ENCODE data around the gene ZBTB20.

The ZBTB20 gene

DNA sequence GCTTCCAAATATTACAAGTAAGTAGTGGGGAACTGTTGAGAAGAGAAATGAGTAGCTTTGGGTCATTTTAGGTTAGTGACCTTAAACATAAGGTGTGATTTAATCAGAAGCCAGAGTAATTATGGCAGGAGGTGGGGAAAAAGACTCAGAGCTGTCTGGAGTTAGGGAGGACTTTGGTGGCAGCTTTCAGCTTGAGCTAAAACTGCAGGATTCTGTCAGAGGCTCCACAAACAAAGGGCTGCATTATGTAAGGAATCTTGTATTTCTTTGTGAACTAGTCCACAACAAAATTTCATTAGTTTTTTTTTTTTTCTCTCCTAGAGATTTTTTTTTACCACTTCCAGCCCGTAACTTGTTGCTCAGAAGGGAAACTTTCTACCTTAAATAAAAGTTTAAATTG, 507.9 kb downstream of the ZBTB20 start:
- DNase-seq (ENCODE audit: low read depth, low spot score): no peak

DNA sequence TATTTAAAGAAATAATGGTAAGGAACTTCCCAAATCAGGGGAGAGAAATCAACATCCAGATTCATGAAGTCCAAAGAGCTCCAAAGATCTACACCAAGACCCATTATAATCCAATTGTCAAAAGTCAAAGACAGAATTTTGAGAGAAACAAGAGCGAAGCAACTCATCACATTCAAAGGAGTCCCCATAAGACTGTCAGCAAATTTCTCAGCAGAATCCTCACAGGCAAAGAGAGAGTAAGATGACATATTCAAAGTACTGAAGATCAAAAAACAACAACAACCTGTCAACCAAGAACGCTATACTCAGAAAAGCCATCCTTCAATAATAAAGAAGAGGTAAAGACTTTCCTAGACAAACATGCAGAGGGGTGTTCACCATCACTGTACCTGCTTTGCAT, 511.2 kb downstream of the ZBTB20 start:
- DNase-seq (ENCODE audit: low read depth, low spot score): no peak

- no peak for DNase-seq (ENCODE audit: low read depth, low spot score)
Observed at GRCh38 chr3:114634635-114635034, 512.5 kb downstream of the ZBTB20 start.

GRCh38 chr3:114632757-114633424, 514.2 kb downstream of the ZBTB20 start:
- no peak for DNase-seq (ENCODE audit: low read depth, low spot score)

- no peak for DNase-seq (ENCODE audit: low read depth, low spot score)
Observed at GRCh38 chr3:114627770-114628169, 519.3 kb downstream of the ZBTB20 start.

- DNase-seq (ENCODE audit: low read depth, low spot score): no peak
Observed at GRCh38 chr3:114626751-114627150, 520.3 kb downstream of the ZBTB20 start.

DNA sequence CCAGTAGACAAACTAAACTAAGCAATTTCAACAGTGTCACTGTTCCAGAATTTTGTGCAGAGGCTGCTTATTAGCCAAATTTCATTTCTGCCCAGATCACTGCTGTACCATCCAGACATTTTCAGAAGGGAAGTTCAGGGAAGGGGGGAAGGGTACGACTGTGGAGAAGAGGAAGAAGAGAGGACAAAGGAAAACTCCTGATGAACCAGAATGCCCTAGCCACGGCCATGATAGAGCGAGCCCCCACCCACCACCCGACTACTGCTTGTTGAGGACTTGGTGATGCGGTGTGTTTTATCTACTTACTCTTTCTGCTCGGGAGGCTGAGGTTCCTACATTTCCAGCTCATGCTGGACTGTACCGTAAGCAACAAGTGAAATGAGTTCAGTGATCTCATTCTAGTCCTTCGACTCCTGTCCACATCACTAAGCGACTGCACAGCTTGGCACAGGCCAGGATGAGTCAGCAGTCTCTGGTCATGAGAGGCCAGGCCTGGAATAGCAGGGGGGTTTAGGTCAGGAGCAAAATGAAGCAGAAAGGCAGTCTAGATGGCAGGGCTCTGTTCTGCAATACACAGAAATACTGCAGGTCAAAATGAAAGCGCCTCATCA, 522.4 kb downstream of the ZBTB20 start:
- DNase-seq (ENCODE audit: low read depth, low spot score): peak; percentile 93

DNA sequence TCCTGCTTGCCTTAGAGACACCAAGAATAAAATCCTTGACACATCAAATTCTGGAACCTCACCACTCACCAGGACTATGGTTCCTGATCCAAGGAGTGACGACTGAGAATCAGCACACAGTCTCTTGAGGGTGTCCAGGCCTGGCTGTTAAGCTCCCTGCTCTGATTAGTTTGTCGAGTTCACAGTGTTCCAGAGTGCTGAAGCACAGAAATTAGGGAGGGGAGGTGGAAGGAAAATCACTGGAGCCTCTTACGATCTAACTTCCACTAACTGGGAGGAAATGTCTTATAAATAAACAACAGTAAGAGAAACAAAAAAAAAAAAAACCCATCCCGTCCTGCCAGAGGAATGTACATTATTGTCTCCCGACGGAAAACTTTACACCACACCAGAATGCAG, 523.0 kb downstream of the ZBTB20 start:
- DNase-seq (ENCODE audit: low read depth, low spot score): peak; percentile 35

DNA sequence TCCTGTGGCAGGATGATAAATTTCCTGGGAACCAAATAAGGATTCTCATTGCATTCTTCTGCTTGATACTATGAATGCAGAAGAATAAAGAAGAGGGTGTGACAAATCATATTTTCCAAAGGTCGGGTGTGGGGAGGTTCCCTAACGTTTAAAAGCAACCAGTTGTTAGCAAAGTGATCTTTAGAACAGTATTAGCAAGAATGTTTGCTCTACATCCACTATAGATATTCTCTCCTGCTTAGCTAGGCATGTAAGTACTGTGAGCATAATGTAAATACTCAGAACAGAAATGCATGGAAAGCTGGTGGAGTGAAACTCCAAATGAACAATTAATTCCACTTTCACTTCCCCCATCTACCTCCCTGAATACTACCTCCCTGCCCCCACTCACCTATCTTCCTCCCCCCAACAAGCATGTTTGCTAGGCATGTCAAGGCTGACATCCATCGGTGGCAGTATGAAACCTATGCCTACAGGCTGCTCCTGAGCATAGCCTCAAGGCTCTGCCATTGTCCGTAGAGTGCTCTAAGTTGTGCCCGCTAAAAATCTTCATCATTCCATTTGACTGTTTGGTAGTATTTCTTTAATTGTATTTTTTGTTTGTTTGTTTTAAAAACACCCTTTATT, 523.6 kb downstream of the ZBTB20 start:
- no peak for DNase-seq (ENCODE audit: low read depth, low spot score)

GRCh38 chr3:114622001-114622400, 525.1 kb downstream of the ZBTB20 start:
- no peak for DNase-seq (ENCODE audit: low read depth, low spot score)

DNA sequence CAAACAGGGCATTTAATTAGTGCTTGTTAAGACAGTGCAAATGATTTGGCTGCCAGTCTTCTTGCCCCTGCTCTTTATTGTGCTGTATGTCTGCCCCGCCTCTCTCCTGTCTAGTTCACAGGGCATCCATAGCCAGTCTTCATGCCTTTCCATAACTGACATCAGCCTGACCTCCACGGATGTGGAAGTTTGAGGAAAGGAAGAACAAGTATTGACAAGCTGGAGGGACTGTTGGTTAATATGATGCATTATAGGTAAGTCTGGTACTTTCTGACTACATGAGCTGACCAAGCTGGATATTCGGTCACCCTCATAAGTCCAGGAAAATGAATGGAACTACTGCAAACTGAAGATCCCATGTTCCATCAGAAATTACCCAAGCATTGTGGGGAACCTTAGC, 527.3 kb downstream of the ZBTB20 start:
- no peak for DNase-seq (ENCODE audit: low read depth, low spot score)

DNA sequence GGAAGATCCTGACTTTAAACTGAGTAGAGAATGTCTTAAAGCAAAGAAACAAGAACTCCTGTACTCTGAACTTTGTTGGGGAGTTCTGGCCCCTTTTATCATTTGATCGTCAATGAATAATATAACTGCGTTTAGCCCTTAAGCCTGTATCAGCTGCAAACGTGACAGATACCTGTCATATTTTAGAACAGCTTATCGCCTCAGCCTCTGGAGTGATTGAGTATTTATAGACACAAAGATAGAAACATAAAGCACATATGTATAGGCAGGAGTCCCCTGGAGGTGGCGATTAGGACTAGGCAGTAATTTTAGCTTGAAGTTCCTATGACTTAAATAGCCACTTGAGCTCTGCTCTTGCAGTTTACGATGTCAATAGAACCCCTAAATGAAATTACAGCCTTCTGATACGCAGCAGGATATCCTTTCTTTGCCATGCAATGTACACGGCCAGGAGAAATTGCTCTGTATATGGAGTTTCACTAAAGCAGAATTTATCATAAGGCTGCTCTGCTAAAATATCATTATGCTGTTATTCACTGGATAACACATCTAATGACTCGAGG, 531.5 kb downstream of the ZBTB20 start:
- no peak for DNase-seq (ENCODE audit: low read depth, low spot score)

- DNase-seq (ENCODE audit: low read depth, low spot score): no peak
Observed at GRCh38 chr3:114609973-114610630, 537.0 kb downstream of the ZBTB20 start.

DNA sequence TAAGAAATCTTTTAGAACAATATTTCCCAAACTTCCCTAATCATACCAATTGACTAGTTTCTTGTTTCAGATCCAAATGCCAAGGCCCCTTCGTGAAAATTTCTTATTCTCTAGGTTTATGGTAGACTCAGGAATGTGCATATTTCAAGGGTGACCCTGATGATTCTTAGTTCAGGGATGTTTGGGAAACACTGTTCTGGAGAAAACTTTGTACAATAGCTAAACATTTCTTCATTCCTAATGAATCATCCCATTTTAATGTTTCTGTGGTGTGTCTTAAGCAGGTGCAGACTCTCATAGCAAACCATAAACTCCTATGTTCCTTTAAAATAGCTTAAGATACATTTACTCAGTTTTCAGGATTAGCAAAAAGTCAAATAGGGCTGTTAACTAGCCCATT, 538.8 kb downstream of the ZBTB20 start:
- no peak for DNase-seq (ENCODE audit: low read depth, low spot score)

DNA sequence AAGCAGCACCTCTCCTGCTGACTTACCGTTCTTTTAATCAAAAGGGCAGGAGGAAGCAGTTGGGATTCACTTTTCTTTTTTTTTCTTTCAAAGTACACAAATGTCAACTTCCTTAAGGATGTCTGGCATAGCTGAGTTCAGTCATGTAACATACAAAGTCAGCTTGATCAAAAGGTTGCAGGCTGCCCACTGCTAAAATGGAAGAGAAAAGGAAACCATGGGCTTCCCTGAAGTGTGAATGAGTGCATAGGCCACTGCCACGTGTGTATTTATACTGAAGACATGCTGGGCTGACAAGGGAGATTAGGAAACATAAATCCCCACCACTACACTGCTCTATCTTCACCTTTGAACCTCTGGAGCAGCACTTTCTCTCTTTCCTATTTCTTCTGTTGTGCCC, 540.8 kb downstream of the ZBTB20 start:
- DNase-seq (ENCODE audit: low read depth, low spot score): no peak

GRCh38 chr3:114600571-114600970, 546.5 kb downstream of the ZBTB20 start:
- no peak for DNase-seq (ENCODE audit: low read depth, low spot score)

DNA sequence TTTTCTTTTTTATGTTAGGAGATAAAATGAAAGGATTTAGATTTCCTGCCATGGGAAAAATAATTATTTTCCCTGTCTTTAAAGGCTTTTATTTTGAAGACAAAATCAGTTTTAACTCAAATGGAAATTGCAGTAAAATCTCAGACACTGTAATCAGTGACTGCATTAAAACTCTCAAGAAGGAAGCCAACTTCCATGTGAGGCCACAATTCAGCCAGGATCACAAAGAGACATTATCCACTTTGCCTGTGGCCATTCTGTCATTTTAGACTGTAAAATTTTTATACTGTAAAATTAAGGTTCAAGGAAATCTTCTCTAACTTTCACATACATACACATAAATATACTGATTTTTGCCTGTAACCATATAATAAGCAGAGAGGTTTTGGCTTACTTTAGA, 549.2 kb downstream of the ZBTB20 start:
- no peak for DNase-seq (ENCODE audit: low read depth, low spot score)

DNA sequence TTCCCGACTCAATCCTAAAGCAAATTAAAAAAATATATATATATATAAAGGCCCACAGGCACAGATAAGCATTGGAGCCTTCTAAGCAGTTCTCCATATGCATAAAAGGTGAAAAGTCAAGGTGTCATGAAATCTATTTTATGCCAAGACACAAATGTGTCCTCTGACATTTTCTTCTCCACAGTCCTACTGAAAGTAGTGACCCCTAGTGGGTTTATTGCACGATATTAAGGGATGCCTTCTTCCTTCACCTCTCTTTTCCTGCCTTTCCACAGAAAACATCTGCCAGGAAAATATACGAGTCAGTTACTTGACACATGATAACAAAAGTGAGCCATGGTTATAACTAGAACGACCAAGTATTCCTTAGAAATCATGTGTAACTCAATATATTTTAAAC, 550.1 kb downstream of the ZBTB20 start:
- no peak for DNase-seq (ENCODE audit: low read depth, low spot score)

- no peak for DNase-seq (ENCODE audit: low read depth, low spot score)
Observed at GRCh38 chr3:114596147-114596546, 550.9 kb downstream of the ZBTB20 start.

- DNase-seq (ENCODE audit: low read depth, low spot score): no peak
Observed at GRCh38 chr3:114595522-114596028, 551.5 kb downstream of the ZBTB20 start.

- no peak for DNase-seq (ENCODE audit: low read depth, low spot score)
Observed at GRCh38 chr3:114590309-114591047, 556.6 kb downstream of the ZBTB20 start.

All from smooth muscle cell of the brain vasculature (primary cell).